IMR-90 (cell line): ENCODE data around the gene FOXO6. TPM values are rescaled to one million over a fixed set of nuclear protein-coding genes. Genes with fewer than 3 reads are reported as not detected.
A peak's percentile ranks its signal among the peaks of the same experiment; 100 is the strongest.

Experiments used
- ATAC-seq: fragments of 200-7000 bp; cut with Tn5 transposase; 2 replicates; pipeline ENCODE4 v1.9.1; 2020; ENCODE audit warnings: low read depth, mild to moderate bottlenecking, moderate library complexity
- BruUV-seq: library from RNA; stranded (reverse); fragments of 400-500 nt; replicated peaks from 2 replicates; lab custom pipeline; 2021; lab: Mats Ljungman, UMichigan
- CTCF ChIA-PET: fragments of 300-600 bp; formaldehyde crosslinking; extraction: SDS; loops from one replicate; lab custom pipeline; 2021; ENCODE audit warnings: antibody characterized with exemption; lab: Yijun Ruan, JAX
- POLR2A ChIA-PET: fragments of 300-600 bp; sonication (Branson Sonifier 250); formaldehyde crosslinking; loops from one replicate; lab custom pipeline; 2022; ENCODE audit warnings: antibody characterized with exemption; ENCODE audit not compliant: unreplicated experiment; lab: Charles Lee
- DNase-seq: peaks from one replicate; pipeline ENCODE4 v3.0.0; 2013
- H2AFZ ChIP-seq: replicated peaks from 2 replicates; pipeline ENCODE3; 2013; ENCODE audit warnings: low read length, mild to moderate bottlenecking; ENCODE audit not compliant: poor library complexity
- H2AK5ac ChIP-seq: 2 replicates; pipeline ENCODE4 v1.6.1; 2013; ENCODE audit warnings: low read depth, low read length, inconsistent platforms
- H2AK9ac ChIP-seq: replicated peaks from 2 replicates; pipeline ENCODE3; 2013; ENCODE audit warnings: mild to moderate bottlenecking, low read depth, low read length, moderate library complexity; ENCODE audit not compliant: poor library complexity
- H2BK120ac ChIP-seq: 2 replicates; pipeline ENCODE4 v1.6.1; 2013; ENCODE audit warnings: low read depth, low read length, inconsistent platforms
- H2BK15ac ChIP-seq: 3 replicates; pipeline ENCODE4 v1.6.1; 2013; ENCODE audit warnings: low read depth, low read length, inconsistent platforms
- H2BK20ac ChIP-seq: 2 replicates; pipeline ENCODE4 v1.6.1; 2013; ENCODE audit warnings: low read depth, mild to moderate bottlenecking, inconsistent platforms, low read length, moderate library complexity
- H2BK5ac ChIP-seq: 2 replicates; pipeline ENCODE4 v1.6.1; 2013; ENCODE audit warnings: mild to moderate bottlenecking, low read depth, low read length, inconsistent platforms; ENCODE audit not compliant: poor library complexity, severe bottlenecking
- H3K14ac ChIP-seq: replicated peaks from 2 replicates; pipeline ENCODE4 v1.6.1; 2013; ENCODE audit warnings: low read depth, low read length, inconsistent platforms
- H3K18ac ChIP-seq: 2 replicates; pipeline ENCODE4 v1.6.1; 2013; ENCODE audit warnings: low read depth, low read length, control low read depth
- H3K23ac ChIP-seq: 2 replicates; pipeline ENCODE4 v1.6.1; 2013; ENCODE audit warnings: low read depth, low read length, inconsistent platforms
- H3K27ac ChIP-seq: 2 replicates; pipeline ENCODE4 v1.5.1; 2013; ENCODE audit warnings: mild to moderate bottlenecking, control low read depth, low read length; ENCODE audit not compliant: insufficient read depth
- H3K27me3 ChIP-seq: 2 replicates; pipeline ENCODE4 v1.6.1; 2013; ENCODE audit warnings: low read length; ENCODE audit not compliant: control insufficient read depth, insufficient read depth
- H3K36me3 ChIP-seq: 2 replicates; pipeline ENCODE4 v1.6.1; 2013; ENCODE audit warnings: low read length, mixed read lengths; ENCODE audit not compliant: control insufficient read depth, insufficient read depth
- H3K4ac ChIP-seq: 2 replicates; pipeline ENCODE4 v1.6.1; 2013; ENCODE audit warnings: low read depth, low read length, inconsistent platforms
- H3K4me1 ChIP-seq: 2 replicates; pipeline ENCODE4 v1.6.1; 2013; ENCODE audit warnings: low read length, mixed read lengths; ENCODE audit not compliant: control insufficient read depth, insufficient read depth
- H3K4me2 ChIP-seq: 2 replicates; pipeline ENCODE4 v1.6.1; 2013; ENCODE audit warnings: low read depth, mild to moderate bottlenecking, control low read depth, low read length, moderate library complexity
- H3K4me3 ChIP-seq: 2 replicates; pipeline ENCODE4 v1.5.1; 2013; ENCODE audit warnings: low read depth, mild to moderate bottlenecking, control low read depth, low read length, moderate library complexity; ENCODE audit not compliant: insufficient read depth
- H3K56ac ChIP-seq: 2 replicates; pipeline ENCODE4 v1.6.1; 2013; ENCODE audit warnings: low read length, inconsistent platforms; ENCODE audit not compliant: insufficient read depth; ENCODE audit errors: extremely low read depth
- H3K79me1 ChIP-seq, 2 experiments: 2 replicates each; pipeline ENCODE4 v1.6.1; 2013; ENCODE audit warnings: low read length in 2 of 2, inconsistent platforms in 1 of 2, low read depth in 1 of 2
- H3K9ac ChIP-seq: 2 replicates; pipeline ENCODE4 v1.6.1; 2013; ENCODE audit warnings: low read depth, low read length, control low read depth
- H3K9me1 ChIP-seq: 2 replicates; pipeline ENCODE4 v1.6.1; 2013; ENCODE audit warnings: low read length, inconsistent platforms; ENCODE audit not compliant: insufficient read depth
- H3K9me3 ChIP-seq: 2 replicates; pipeline ENCODE4 v1.6.1; 2013; ENCODE audit warnings: low read length; ENCODE audit not compliant: control insufficient read depth, insufficient read depth
- H4K20me1 ChIP-seq: 2 replicates; pipeline ENCODE4 v1.6.1; 2013; ENCODE audit warnings: low read length, inconsistent platforms; ENCODE audit not compliant: insufficient read depth
- H4K5ac ChIP-seq: 2 replicates; pipeline ENCODE4 v1.6.1; 2013; ENCODE audit warnings: mild to moderate bottlenecking, low read depth, low read length, control low read depth
- H4K8ac ChIP-seq, 2 experiments: 2 replicates each; pipeline ENCODE4 v1.6.1; 2013; ENCODE audit warnings: low read depth in 2 of 2, low read length in 2 of 2, control low read depth in 1 of 2, inconsistent platforms in 1 of 2
- H4K91ac ChIP-seq: 2 replicates; pipeline ENCODE4 v1.6.1; 2013; ENCODE audit warnings: low read depth, low read length, inconsistent platforms; ENCODE audit not compliant: insufficient read depth
- CEBPB ChIP-seq: IDR thresholded peaks from 2 replicates; pipeline ENCODE4 v1.6.1; 2012; ENCODE audit warnings: low read depth, low read length, improper control_type of control experiment
- CHD1 ChIP-seq: IDR thresholded peaks from 2 replicates; pipeline ENCODE4 v1.6.1; 2012; ENCODE audit warnings: low read depth, low read length, improper control_type of control experiment
- CTCF ChIP-seq: conservative IDR thresholded peaks from 2 replicates; pipeline ENCODE4 v1.5.1; 2012; ENCODE audit warnings: mild to moderate bottlenecking, low read depth, low read length, improper control_type of control experiment
- ELK1 ChIP-seq: fragments of 150-350 bp; IDR thresholded peaks from 2 replicates; pipeline ENCODE4 v1.6.1; 2016; ENCODE audit warnings: low read depth, mild to moderate bottlenecking, low read length, moderate library complexity, borderline replicate concordance
- FOS ChIP-seq: fragments of 150-350 bp; IDR thresholded peaks from 2 replicates; pipeline ENCODE4 v1.6.1; 2016; ENCODE audit warnings: low read depth, low read length
- MAFK ChIP-seq: IDR thresholded peaks from 2 replicates; pipeline ENCODE4 v1.6.1; 2012; ENCODE audit warnings: low read depth, low read length, improper control_type of control experiment
- MAZ ChIP-seq: IDR thresholded peaks from 2 replicates; pipeline ENCODE4 v1.6.1; 2012; ENCODE audit warnings: low read depth, mild to moderate bottlenecking, low read length, improper control_type of control experiment, moderate library complexity, borderline replicate concordance
- MXI1 ChIP-seq: IDR thresholded peaks from 2 replicates; pipeline ENCODE4 v1.6.1; 2012; ENCODE audit warnings: low read depth, mild to moderate bottlenecking, low read length, moderate library complexity, borderline replicate concordance
- NFE2L2 ChIP-seq: fragments of 150-350 bp; IDR thresholded peaks from 2 replicates; pipeline ENCODE4 v1.6.1; 2016; ENCODE audit warnings: low read depth, mild to moderate bottlenecking, low read length
- POLR2A ChIP-seq: IDR thresholded peaks from 2 replicates; pipeline ENCODE4 v1.6.1; 2012; ENCODE audit warnings: mild to moderate bottlenecking, low read depth, low read length
- RFX5 ChIP-seq: IDR thresholded peaks from 2 replicates; pipeline ENCODE4 v1.8.0; 2012; ENCODE audit warnings: low read depth, mild to moderate bottlenecking, low read length, moderate library complexity
- SMC3 ChIP-seq: fragments of 150-350 bp; IDR thresholded peaks from 2 replicates; pipeline ENCODE4 v1.6.1; 2016; ENCODE audit warnings: low read depth, mild to moderate bottlenecking, antibody characterized with exemption, low read length, moderate library complexity
- USF2 ChIP-seq: fragments of 150-350 bp; IDR thresholded peaks from 2 replicates; pipeline ENCODE4 v1.6.1; 2017; ENCODE audit warnings: mild to moderate bottlenecking, antibody characterized with exemption, low read length, low read depth
- WGBS, 2 experiments: methylation state at CpG; one replicate each; pipeline versions ENCODE4 v1.1.5 to v1.1.7; 2013; ENCODE audit warnings: missing lambda C conversion rate in 2 of 2; ENCODE audit not compliant: insufficient read length in 1 of 2; ENCODE audit errors: extremely low coverage in 2 of 2; 5-methylcytosine and 5-hydroxymethylcytosine counted together
- dilution Hi-C: fragments of 300-500 bp; cut with HindIII; formaldehyde crosslinking; loops from one replicate; pipeline ENCODE4 v1.14.3; 2018; ENCODE audit warnings: low sequenced_read_pairs; ENCODE audit not compliant: unreplicated experiment
- in situ Hi-C: fragments of 300-500 bp; cut with MboI; formaldehyde crosslinking; loops from 3 replicates; pipeline ENCODE4 v1.14.3; 2019; ENCODE audit warnings: low sequenced_read_pairs, inconsistent platforms, mixed read lengths
- intact Hi-C: fragments of 100-400 bp; cut with micrococcal nuclease; formaldehyde crosslinking; loops from 2 replicates; pipeline ENCODE4 v1.10.0; 2022
- polyA plus RNA-seq, 3 experiments: library from polyadenylated mRNA; depleted of rRNA; stranded (reverse); fragments of >200 nt; gene quantifications; 2 replicates each; pipeline ENCODE4 v1.2.3, GENCODE V29; 2012; ENCODE audit warnings: low replicate concordance in 1 of 3
- total RNA-seq: library from RNA; depleted of rRNA; stranded (reverse); fragments of >200 nt; gene quantifications from 2 replicates; pipeline ENCODE4 v1.2.3, GENCODE V29; 2012

The FOXO6 gene
- total and polyA plus RNA-seq, 2 of the 4 experiments (the other 2 are of a cell fraction): not detected

GRCh38 chr1:41419584-41420295 lies 58.5 kb downstream of the FOXO6 start:
- Histone ChIP-seq H3K9me1 (peaks cover 8% of the 10 kb centered on the region; the same call in 1 of the 2 replicates), H2BK5ac (no peak overlapping the region), H4K91ac (no peak overlapping the region), H3K27me3 (peaks cover 9% of the 10 kb centered on the region; the same call in 1 of the 2 replicates), H2BK120ac (no peak overlapping the region), H3K18ac (no peak overlapping the region), H2BK20ac (no peak overlapping the region), H4K5ac (no peak overlapping the region), H4K8ac (no peak overlapping the region), H4K20me1 (peaks cover 4% of the 10 kb centered on the region; the same call in 1 of the 2 replicates), H3K79me1 (no peaks in the 10 kb centered on the region), H3K4ac (no peak overlapping the region), H2BK15ac (no peak overlapping the region), H3K36me3 (no peaks in the 10 kb centered on the region), H2AK9ac (no peak overlapping the region), H3K9me3 (no peaks in the 10 kb centered on the region), H2AFZ (peak overlapping the region; percentile 95), H3K4me1 (peaks cover 2% of the 10 kb centered on the region; the same call in 1 of the 2 replicates), H3K14ac (no peak overlapping the region), H3K4me2 (no peak overlapping the region), H3K9ac (no peak overlapping the region), H3K4me3 (no peak overlapping the region), H3K56ac (no peak overlapping the region), H3K23ac (no peak overlapping the region), H3K27ac (no peak overlapping the region), H2AK5ac (no peak overlapping the region)
- no peak for ATAC-seq
- dilution Hi-C loops (no loop called here), intact Hi-C loops (no loop called here), in situ Hi-C loops (loop anchor here (5.0 to 25.0 kb wide), 2 partner anchors 152 to 382 kb away; no protein-coding TSS in a partner anchor)
- 60% methylated on average over 1 of the region's 8 CpGs; no CpG with 5 or more reads in 1 of the 2 experiments for WGBS, 2 experiments
- CTCF ChIA-PET: interaction anchor here (0.7 to 1.3 kb wide), 2 partner anchors 13 to 137 kb away, joined by 3 to 4 read pairs; no protein-coding TSS in a partner anchor
- no TSS peak for BruUV-seq
- TF ChIP-seq CHD1: no peak
- TF ChIP-seq FOS: no peak
- no peak for TF ChIP-seq USF2
- TF ChIP-seq CEBPB: no peak
- TF ChIP-seq ELK1: no peak
- no peak for TF ChIP-seq MAFK
- no peak for TF ChIP-seq NFE2L2
- TF ChIP-seq SMC3: no peak
- no peak for TF ChIP-seq MAZ
- TF ChIP-seq POLR2A: no peak
- TF ChIP-seq CTCF: no peak
- TF ChIP-seq MXI1: no peak
- TF ChIP-seq RFX5: no peak
- no peak for DNase-seq
- POLR2A ChIA-PET: no interaction called here
